GM15510 (cell line): ENCODE measurements around the gene ZNF701.

Experiments used
- POLR2A ChIP-seq: IDR thresholded peaks from 3 replicates; pipeline ENCODE4 v1.6.1; 2011; ENCODE audit warnings: borderline replicate concordance; ENCODE audit not compliant: insufficient read length; ENCODE audit errors: extremely low read depth

Gene ZNF701

GRCh38 chr19:52635786-52636570 is 65.9 kb downstream of the ZNF701 start:
- TF ChIP-seq POLR2A = no peak
